MM.1S (cell line): ENCODE measurements around the gene PPP3R1.

Experiments used
- DNase-seq: peaks from one replicate; pipeline ENCODE4 v3.0.0-alpha.2; 2015
- H2AFZ ChIP-seq: fragments of 300-600 bp; sonication (generic); 2 replicates; pipeline ENCODE4 v1.6.0; 2016; ENCODE audit warnings: antibody characterized with exemption, low read length
- H3F3A ChIP-seq: fragments of 300-600 bp; sonication (generic); 2 replicates; pipeline ENCODE4 v1.6.1; 2016; ENCODE audit warnings: mild to moderate bottlenecking, antibody characterized with exemption, low read length, moderate library complexity, mixed read lengths; ENCODE audit not compliant: insufficient read depth
- H3K27ac ChIP-seq: fragments of 300-600 bp; sonication (generic); 2 replicates; pipeline ENCODE4 v1.5.1; 2016; ENCODE audit warnings: mild to moderate bottlenecking, low read length
- H3K27me3 ChIP-seq: fragments of 300-600 bp; sonication (generic); replicated peaks from 2 replicates; pipeline ENCODE4 v1.6.0; 2016; ENCODE audit warnings: low read length; ENCODE audit not compliant: insufficient read depth
- H3K36me3 ChIP-seq: fragments of 300-600 bp; sonication (generic); replicated peaks from 2 replicates; pipeline ENCODE4 v1.6.1; 2016; ENCODE audit warnings: mild to moderate bottlenecking, low read length, mixed read lengths; ENCODE audit not compliant: insufficient read depth
- H3K4me1 ChIP-seq: fragments of 300-600 bp; sonication (generic); 2 replicates; pipeline ENCODE4 v1.6.1; 2016; ENCODE audit warnings: low read length, mixed read lengths
- H3K4me2 ChIP-seq: fragments of 300-600 bp; sonication (generic); 2 replicates; pipeline ENCODE4 v1.6.0; 2016; ENCODE audit warnings: low read depth, low read length
- H3K4me3 ChIP-seq: fragments of 300-600 bp; sonication (generic); 2 replicates; pipeline ENCODE4 v1.5.1; 2016; ENCODE audit warnings: low read length, mixed read lengths
- H3K79me2 ChIP-seq: fragments of 300-600 bp; sonication (generic); 2 replicates; pipeline ENCODE4 v1.6.1; 2016; ENCODE audit warnings: mixed run types, low read length, mixed read lengths
- H3K9ac ChIP-seq: fragments of 300-600 bp; sonication (generic); 2 replicates; pipeline ENCODE4 v1.6.1; 2016; ENCODE audit warnings: low read length, mixed read lengths
- H3K9me2 ChIP-seq: fragments of 300-600 bp; sonication (generic); replicated peaks from 2 replicates; pipeline ENCODE4 v1.6.1; 2016; ENCODE audit warnings: mild to moderate bottlenecking, low read length, mixed read lengths; ENCODE audit not compliant: insufficient read depth
- H3K9me3 ChIP-seq: fragments of 300-600 bp; sonication (generic); replicated peaks from 2 replicates; pipeline ENCODE4 v1.6.1; 2016; ENCODE audit warnings: mild to moderate bottlenecking, low read length, mixed read lengths; ENCODE audit not compliant: insufficient read depth
- H4K20me1 ChIP-seq: fragments of 300-600 bp; sonication (generic); 2 replicates; pipeline ENCODE4 v1.6.1; 2016; ENCODE audit warnings: mild to moderate bottlenecking, low read length, moderate library complexity, mixed read lengths; ENCODE audit not compliant: insufficient read depth
- CTCF ChIP-seq: fragments of 300-600 bp; sonication (generic); IDR thresholded peaks from 2 replicates; pipeline ENCODE4 v1.5.1; 2016; ENCODE audit warnings: antibody characterized with exemption, low read length, mixed read lengths
- EZH2 ChIP-seq: fragments of 300-600 bp; sonication (generic); optimal IDR thresholded peaks from 2 replicates; pipeline ENCODE3; 2017; ENCODE audit warnings: low read depth, mild to moderate bottlenecking, antibody characterized with exemption, low read length, mixed read lengths
- EZH2phosphoT487 ChIP-seq: fragments of 300-600 bp; sonication (generic); IDR thresholded peaks from 2 replicates; pipeline ENCODE4 v1.6.1; 2018; ENCODE audit warnings: antibody characterized with exemption, low read length

The PPP3R1 gene

GRCh38 chr2:68157002-68157401, 95.3 kb downstream of the PPP3R1 start:
- H2AFZ ChIP-seq, result peak overlapping the region; percentile 84
- H3K9ac ChIP-seq, result peak overlapping the region; percentile 87
- H3K4me1 ChIP-seq, result peaks cover 14% of the 10 kb centered on the region
- no peaks in the 10 kb centered on the region for H3K9me2 ChIP-seq
- H3K9me3 ChIP-seq, result no peaks in the 10 kb centered on the region
- peaks cover 59% of the 10 kb centered on the region for H3K79me2 ChIP-seq
- H4K20me1 ChIP-seq, result no peaks in the 10 kb centered on the region
- H3K27ac ChIP-seq, result peak overlapping the region; percentile 84
- TF ChIP-seq EZH2phosphoT487 (no peak), CTCF (no peak)
- H3K4me3 ChIP-seq, result peak overlapping the region; percentile 91
- no peaks in the 10 kb centered on the region for H3F3A ChIP-seq
- H3K27me3 ChIP-seq, result no peaks in the 10 kb centered on the region
- no peak for DNase-seq
- H3K36me3 ChIP-seq, result peaks cover 6% of the 10 kb centered on the region; the same call in 1 of the 2 replicates
- H3K4me2 ChIP-seq, result peak overlapping the region; percentile 92

GRCh38 chr2:68156419-68156818, 95.9 kb downstream of the PPP3R1 start:
- Histone ChIP-seq H3K27me3 (no peaks in the 10 kb centered on the region), H3K9me3 (no peaks in the 10 kb centered on the region), H3K4me1 (peaks cover 14% of the 10 kb centered on the region), H3K79me2 (peaks cover 58% of the 10 kb centered on the region), H3K27ac (peak overlapping the region; percentile 84; the same call in 1 of the 2 replicates), H3K9ac (peak overlapping the region; percentile 87), H2AFZ (peak overlapping the region; percentile 84), H3K9me2 (no peaks in the 10 kb centered on the region), H3K4me2 (peak overlapping the region; percentile 92), H3K36me3 (peaks cover 2% of the 10 kb centered on the region; the same call in 1 of the 2 replicates), H3K4me3 (peak overlapping the region; percentile 91), H4K20me1 (no peaks in the 10 kb centered on the region), H3F3A (no peaks in the 10 kb centered on the region)
- no peak for DNase-seq
- TF ChIP-seq CTCF (no peak), EZH2 (no peak), EZH2phosphoT487 (no peak)

- no peak overlapping the region for H3K4me2 ChIP-seq
- no peak overlapping the region for H3K9ac ChIP-seq
- H2AFZ ChIP-seq, result no peak overlapping the region
- no peaks in the 10 kb centered on the region for H3K9me2 ChIP-seq
- no peak overlapping the region for H3K4me3 ChIP-seq
- no peak for DNase-seq
- no peak overlapping the region for H3K27ac ChIP-seq
- no peak for TF ChIP-seq EZH2
- TF ChIP-seq EZH2phosphoT487, result no peak
- H4K20me1 ChIP-seq, result no peaks in the 10 kb centered on the region
- peaks cover 50% of the 10 kb centered on the region for H3K79me2 ChIP-seq
- peaks cover 14% of the 10 kb centered on the region for H3K4me1 ChIP-seq
- no peaks in the 10 kb centered on the region for H3K27me3 ChIP-seq
- no peaks in the 10 kb centered on the region for H3F3A ChIP-seq
- H3K36me3 ChIP-seq, result no peaks in the 10 kb centered on the region
- H3K9me3 ChIP-seq, result no peaks in the 10 kb centered on the region
Observed at GRCh38 chr2:68155618-68156017, 96.7 kb downstream of the PPP3R1 start.

DNA sequence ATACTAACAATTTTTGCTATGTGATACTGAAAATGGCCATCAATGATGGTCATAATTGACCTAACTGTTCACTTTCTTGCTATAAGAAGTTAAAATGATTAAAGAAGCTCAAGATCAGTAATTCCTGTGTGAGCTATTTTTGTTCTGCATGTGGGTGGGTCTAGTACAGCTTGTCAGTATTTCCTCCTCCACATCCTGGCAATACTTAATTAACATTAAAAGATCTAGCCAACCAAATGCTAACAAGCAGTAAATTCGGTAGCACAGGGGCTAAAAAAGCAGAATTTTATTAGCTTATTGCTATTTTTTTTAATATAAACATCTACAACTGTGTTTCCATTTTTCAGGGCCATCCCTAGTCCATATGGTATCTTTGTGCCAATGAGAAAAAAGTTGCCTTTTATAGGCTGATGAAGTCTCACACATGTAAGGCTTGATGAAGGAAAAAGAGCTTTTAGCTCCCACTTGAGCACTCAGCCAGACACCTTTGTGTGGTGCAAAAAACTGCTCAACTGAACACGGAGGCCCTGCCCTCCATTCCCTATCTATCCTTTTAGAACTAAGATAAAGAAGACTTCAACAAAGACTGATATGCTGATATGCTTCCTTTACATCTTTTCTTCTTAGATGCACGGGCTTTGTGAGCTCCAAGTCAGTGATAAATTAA, 99.5 kb downstream of the PPP3R1 start:
- Histone ChIP-seq H2AFZ (no peak overlapping the region), H3K79me2 (peaks cover 26% of the 10 kb centered on the region), H3F3A (no peaks in the 10 kb centered on the region), H3K4me3 (no peak overlapping the region), H3K4me1 (peaks cover 9% of the 10 kb centered on the region), H3K9ac (no peak overlapping the region), H3K9me3 (no peaks in the 10 kb centered on the region), H4K20me1 (no peaks in the 10 kb centered on the region), H3K36me3 (no peaks in the 10 kb centered on the region), H3K9me2 (no peaks in the 10 kb centered on the region), H3K27me3 (no peaks in the 10 kb centered on the region), H3K27ac (no peak overlapping the region), H3K4me2 (no peak overlapping the region)
- TF ChIP-seq EZH2, result no peak
- TF ChIP-seq CTCF, result no peak
- no peak for TF ChIP-seq EZH2phosphoT487
- DNase-seq, result no peak
